SK-N-SH (cell line): ENCODE measurements around the gene TSEN2. TPM values are rescaled to one million over a fixed set of nuclear protein-coding genes. Genes with fewer than 3 reads are reported as not detected.

ENCODE experiments used
- CTCF ChIA-PET: fragments of 300-600, 350-600 bp; formaldehyde crosslinking; extraction: SDS; loops from one replicate; lab custom pipeline; 2021; lab: Yijun Ruan, JAX
- POLR2A ChIA-PET: fragments of 350-600 bp; sonication (Branson Sonifier 250); formaldehyde crosslinking; extraction: SDS; loops from one replicate; lab custom pipeline; 2020; ENCODE audit warnings: antibody characterized with exemption, inconsistent platforms; lab: Yijun Ruan, JAX
- DNase-seq: peaks from one replicate; pipeline ENCODE4 v3.0.0; 2012
- H2AFZ ChIP-seq: fragments of 200-600 bp; sonication (generic); 2 replicates; pipeline ENCODE4 v1.8.1; 2016; ENCODE audit warnings: antibody characterized with exemption, mild to moderate bottlenecking, low read depth
- H3F3A ChIP-seq: fragments of 200-600 bp; sonication (generic); replicated peaks from 2 replicates; pipeline ENCODE3; 2016; ENCODE audit warnings: antibody characterized with exemption, mild to moderate bottlenecking; ENCODE audit not compliant: insufficient read depth
- H3K27ac ChIP-seq, 2 experiments: fragments of 200-500 bp in 1 of 2; fragments of 200-600 bp in 1 of 2; sonication (Bioruptor generic) in 1 of 2; sonication (generic), shearing (Covaris generic) in 1 of 2; 2 replicates each; pipeline versions ENCODE4 v1.5.1 to v1.6.1; 2014 to 2016; ENCODE audit warnings: low read depth in 2 of 2, inconsistent platforms in 1 of 2, low read length in 1 of 2, mild to moderate bottlenecking in 1 of 2, mixed read lengths in 1 of 2
- H3K27me3 ChIP-seq: fragments of 200-600 bp; sonication (generic), shearing (Covaris generic); 2 replicates; pipeline ENCODE4 v1.6.1; 2016; ENCODE audit warnings: mixed run types; ENCODE audit not compliant: insufficient read depth
- H3K36me3 ChIP-seq, 2 experiments: fragments of 200-500 bp in 1 of 2; fragments of 200-600 bp in 1 of 2; sonication (Bioruptor generic) in 1 of 2; sonication (generic) in 1 of 2; replicated peaks in 1 of 2; 2 replicates each; pipeline versions ENCODE3 to v1.5.1; 2014 to 2016; ENCODE audit warnings: low read length in 1 of 2, mild to moderate bottlenecking in 1 of 2; ENCODE audit not compliant: insufficient read depth in 2 of 2, control insufficient read depth in 1 of 2
- H3K4me1 ChIP-seq, 2 experiments: fragments of 200-500 bp in 1 of 2; fragments of 200-600 bp in 1 of 2; sonication (Bioruptor generic) in 1 of 2; sonication (generic), shearing (Covaris generic) in 1 of 2; 2 replicates each; pipeline versions ENCODE4 v1.5.1 to v1.6.1; 2014 to 2016; ENCODE audit warnings: low read depth in 1 of 2, low read length in 1 of 2, mixed run types in 1 of 2; ENCODE audit not compliant: insufficient read depth in 2 of 2, control insufficient read depth in 1 of 2
- H3K4me2 ChIP-seq: fragments of 200-600 bp; sonication (generic), shearing (Covaris generic); 2 replicates; pipeline ENCODE4 v1.6.1; 2017; ENCODE audit warnings: mixed run types
- H3K4me3 ChIP-seq, 2 experiments: fragments of 200-500 bp in 1 of 2; fragments of 200-600 bp in 1 of 2; sonication (Bioruptor generic) in 1 of 2; sonication (generic), shearing (Covaris generic) in 1 of 2; 2 replicates each; pipeline versions ENCODE4 v1.5.1 to v1.8.1; 2014 to 2016; ENCODE audit warnings: low read depth in 2 of 2, inconsistent platforms in 1 of 2, low read length in 1 of 2, mild to moderate bottlenecking in 1 of 2, mixed read lengths in 1 of 2, moderate library complexity in 1 of 2
- H3K79me2 ChIP-seq: fragments of 200-600 bp; sonication (generic); 2 replicates; pipeline ENCODE4 v1.8.1; 2017; ENCODE audit warnings: mild to moderate bottlenecking; ENCODE audit not compliant: insufficient read depth
- H3K9ac ChIP-seq: fragments of 200-600 bp; sonication (generic); 2 replicates; pipeline ENCODE4 v1.6.1; 2017; ENCODE audit warnings: mixed run types
- H3K9me2 ChIP-seq: fragments of 200-600 bp; sonication (generic); 2 replicates; pipeline ENCODE4 v1.6.1; 2017; ENCODE audit warnings: mixed run types
- H3K9me3 ChIP-seq: fragments of 200-600 bp; sonication (generic); 2 replicates; pipeline ENCODE4 v1.6.1; 2017; ENCODE audit warnings: mixed run types, mild to moderate bottlenecking, moderate library complexity
- H4K20me1 ChIP-seq: fragments of 200-600 bp; sonication (generic); 2 replicates; pipeline ENCODE4 v1.6.1; 2017; ENCODE audit warnings: mild to moderate bottlenecking, mixed run types; ENCODE audit not compliant: insufficient read depth
- CTCF ChIP-seq: fragments of 200-600 bp; sonication (generic); IDR thresholded peaks from 2 replicates; pipeline ENCODE4 v1.6.1; 2017; ENCODE audit warnings: antibody characterized with exemption, mild to moderate bottlenecking, moderate library complexity
- EP300 ChIP-seq, 2 experiments: IDR thresholded peaks; 2 replicates each; pipeline versions ENCODE4 v1.4.0 to v1.6.1; 2012; ENCODE audit warnings: borderline replicate concordance in 1 of 2, low read depth in 1 of 2, low read length in 1 of 2
- FOSL2 ChIP-seq: IDR thresholded peaks from 2 replicates; pipeline ENCODE4 v1.4.0; 2012; ENCODE audit warnings: low read depth, mild to moderate bottlenecking, moderate library complexity, borderline replicate concordance
- GABPA ChIP-seq: IDR thresholded peaks from 2 replicates; pipeline ENCODE4 v1.4.0; 2012; ENCODE audit warnings: low read depth, mild to moderate bottlenecking
- GATA2 ChIP-seq: sonication (generic); formaldehyde crosslinking; IDR thresholded peaks from 2 replicates; pipeline ENCODE4 v1.5.0; 2020; ENCODE audit warnings: mild to moderate bottlenecking, missing genetic modification reagents
- JUND ChIP-seq: IDR thresholded peaks from 2 replicates; pipeline ENCODE4 v1.4.0; 2012
- MEF2A ChIP-seq: IDR thresholded peaks from 2 replicates; pipeline ENCODE4 v1.4.0; 2012; ENCODE audit warnings: low read depth, borderline replicate concordance
- NFIC ChIP-seq: IDR thresholded peaks from 2 replicates; pipeline ENCODE4 v1.4.0; 2012; ENCODE audit warnings: borderline replicate concordance
- NRF1 ChIP-seq: IDR thresholded peaks from 2 replicates; pipeline ENCODE4 v1.6.1; 2012; ENCODE audit warnings: low read depth, mild to moderate bottlenecking, low read length
- POLR2AphosphoS5 ChIP-seq: IDR thresholded peaks from 2 replicates; pipeline ENCODE4 v1.6.1; 2012; ENCODE audit warnings: low read depth, low read length
- REST ChIP-seq: IDR thresholded peaks from 2 replicates; pipeline ENCODE4 v1.6.1; 2012; ENCODE audit warnings: mild to moderate bottlenecking, low read depth, low read length, moderate library complexity
- SMC3 ChIP-seq: IDR thresholded peaks from 2 replicates; pipeline ENCODE4 v1.6.1; 2012; ENCODE audit warnings: low read depth, low read length, improper control_type of control experiment
- TAF1 ChIP-seq: IDR thresholded peaks from 2 replicates; pipeline ENCODE4 v1.6.1; 2012; ENCODE audit warnings: low read depth, mild to moderate bottlenecking, low read length, moderate library complexity, borderline replicate concordance
- TCF12 ChIP-seq: IDR thresholded peaks from 2 replicates; pipeline ENCODE4 v1.4.0; 2012
- YY1 ChIP-seq: IDR thresholded peaks from 2 replicates; pipeline ENCODE4 v1.4.0; 2012; ENCODE audit warnings: low read depth, mild to moderate bottlenecking
- polyA plus RNA-seq, 3 experiments: library from polyadenylated mRNA; depleted of rRNA; stranded (reverse); fragments of >200 nt; gene quantifications; 2 replicates each; pipeline ENCODE4 v1.2.3, GENCODE V29; 2012
- TF ChIP-seq, protein P1 (sequence below): fragments of 150-350 bp; IDR thresholded peaks from 2 replicates; pipeline ENCODE4 v1.6.1; 2017; ENCODE audit warnings: antibody characterized with exemption, low read length, low read depth, borderline replicate concordance
- TF ChIP-seq, protein P2 (sequence below): IDR thresholded peaks from 2 replicates; pipeline ENCODE4; 2012
- TF ChIP-seq, protein P3 (sequence below): fragments of 150-350 bp; IDR thresholded peaks from 2 replicates; pipeline ENCODE4 v1.6.1; 2016; ENCODE audit warnings: mild to moderate bottlenecking, low read depth, low read length

The TSEN2 gene
- polyA plus RNA-seq, 1 of the 3 experiments (the other 2 are of a cell fraction), result 13.0 TPM

DNA sequence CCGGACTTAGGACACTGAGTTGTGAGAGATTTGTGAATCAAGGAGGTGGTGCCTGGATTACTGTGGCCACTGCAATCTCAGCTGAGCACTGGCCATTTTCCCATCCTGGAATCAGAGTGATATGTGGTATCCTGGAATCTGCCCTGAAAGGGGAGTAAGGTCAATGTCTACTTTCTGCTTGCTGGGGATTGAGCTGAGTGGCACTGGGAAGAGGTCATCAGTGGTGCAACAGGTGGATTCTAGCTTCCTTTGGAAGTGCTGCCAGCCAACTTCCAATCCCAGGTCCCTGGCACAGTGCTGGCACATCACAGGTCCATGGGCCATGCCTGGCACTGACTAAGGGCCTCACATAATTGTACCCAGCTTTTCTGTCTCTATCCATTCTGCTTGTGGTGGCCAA lies 20.6 kb upstream of the TSEN2 start (continued):
- TF ChIP-seq REST (no peak), JUND (no peak), POLR2AphosphoS5 (no peak)

GRCh38 chr3:12464181-12464580 lies 20.1 kb upstream of the TSEN2 start:
- Histone ChIP-seq H3F3A (peaks cover 5% of the 10 kb centered on the region), H3K36me3 (no peaks in the 10 kb centered on the region), H3K79me2 (no peaks in the 10 kb centered on the region), H3K27ac (no peak overlapping the region), H3K9ac (no peak overlapping the region), H3K4me1 (peaks cover 0 to 2% of the 10 kb centered on the region in 2 experiments; a peak in 1 of 4 replicates), H2AFZ (no peak overlapping the region), H3K9me3 (no peaks in the 10 kb centered on the region), H3K4me3 (no peak overlapping the region), H4K20me1 (no peaks in the 10 kb centered on the region), H3K4me2 (no peak overlapping the region), H3K27me3 (no peaks in the 10 kb centered on the region), H3K9me2 (no peaks in the 10 kb centered on the region)
- no peak for DNase-seq
- POLR2A ChIA-PET, result no interaction called here
- TF ChIP-seq EP300 (IDR thresholded peaks at IDR 0.05; ENCODE audit: borderline replicate concordance in 1 of 2, low read depth in 1 of 2, low read length in 1 of 2), result no peak
- TF ChIP-seq NRF1, result no peak
- no peak for TF ChIP-seq TCF12
- no peak for TF ChIP-seq NFIC
- TF ChIP-seq GATA2, result no peak
- no peak for TF ChIP-seq MEF2A
- no peak for TF ChIP-seq YY1
- TF ChIP-seq, protein P1, sequence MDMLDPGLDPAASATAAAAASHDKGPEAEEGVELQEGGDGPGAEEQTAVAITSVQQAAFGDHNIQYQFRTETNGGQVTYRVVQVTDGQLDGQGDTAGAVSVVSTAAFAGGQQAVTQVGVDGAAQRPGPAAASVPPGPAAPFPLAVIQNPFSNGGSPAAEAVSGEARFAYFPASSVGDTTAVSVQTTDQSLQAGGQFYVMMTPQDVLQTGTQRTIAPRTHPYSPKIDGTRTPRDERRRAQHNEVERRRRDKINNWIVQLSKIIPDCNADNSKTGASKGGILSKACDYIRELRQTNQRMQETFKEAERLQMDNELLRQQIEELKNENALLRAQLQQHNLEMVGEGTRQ, result no peak
- no peak for TF ChIP-seq CTCF
- no peak for TF ChIP-seq GABPA
- TF ChIP-seq FOSL2, result no peak
- no peak for TF ChIP-seq SMC3
- TF ChIP-seq, protein P2, sequence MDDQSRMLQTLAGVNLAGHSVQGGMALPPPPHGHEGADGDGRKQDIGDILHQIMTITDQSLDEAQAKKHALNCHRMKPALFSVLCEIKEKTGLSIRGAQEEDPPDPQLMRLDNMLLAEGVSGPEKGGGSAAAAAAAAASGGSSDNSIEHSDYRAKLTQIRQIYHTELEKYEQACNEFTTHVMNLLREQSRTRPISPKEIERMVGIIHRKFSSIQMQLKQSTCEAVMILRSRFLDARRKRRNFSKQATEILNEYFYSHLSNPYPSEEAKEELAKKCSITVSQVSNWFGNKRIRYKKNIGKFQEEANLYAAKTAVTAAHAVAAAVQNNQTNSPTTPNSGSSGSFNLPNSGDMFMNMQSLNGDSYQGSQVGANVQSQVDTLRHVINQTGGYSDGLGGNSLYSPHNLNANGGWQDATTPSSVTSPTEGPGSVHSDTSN, result no peak
- no peak for TF ChIP-seq TAF1
- TF ChIP-seq, protein P3, sequence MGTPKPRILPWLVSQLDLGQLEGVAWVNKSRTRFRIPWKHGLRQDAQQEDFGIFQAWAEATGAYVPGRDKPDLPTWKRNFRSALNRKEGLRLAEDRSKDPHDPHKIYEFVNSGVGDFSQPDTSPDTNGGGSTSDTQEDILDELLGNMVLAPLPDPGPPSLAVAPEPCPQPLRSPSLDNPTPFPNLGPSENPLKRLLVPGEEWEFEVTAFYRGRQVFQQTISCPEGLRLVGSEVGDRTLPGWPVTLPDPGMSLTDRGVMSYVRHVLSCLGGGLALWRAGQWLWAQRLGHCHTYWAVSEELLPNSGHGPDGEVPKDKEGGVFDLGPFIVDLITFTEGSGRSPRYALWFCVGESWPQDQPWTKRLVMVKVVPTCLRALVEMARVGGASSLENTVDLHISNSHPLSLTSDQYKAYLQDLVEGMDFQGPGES, result no peak
- CTCF ChIA-PET, result interaction anchor here (1.0 to 3.0 kb wide), 2 partner anchors 15 to 31 kb away, joined by 3 to 18 read pairs; no protein-coding TSS in a partner anchor
